ENCODE measurements around the gene CDK2AP2. TPM values are rescaled to one million over a fixed set of nuclear protein-coding genes. Genes with fewer than 3 reads are reported as not detected.

Gene CDK2AP2
- total and polyA plus RNA-seq, 2 of the 8 experiments (the other 6 are each of a cell fraction or from before 2014, with no cell fraction given) = 49.6 to 65.1 TPM

- TF ChIP-seq SUZ12 (IDR thresholded peaks at IDR 0.05; ENCODE audit: low read length) = no peak
- no peak for TF ChIP-seq CHD1 (IDR thresholded peaks at IDR 0.05; ENCODE audit: low read depth, low read length)
- no peak for TF ChIP-seq ASH2L (IDR thresholded peaks at IDR 0.05; ENCODE audit: low read length)
- no peak for TF ChIP-seq MAFK (IDR thresholded peaks at IDR 0.05; ENCODE audit: low read depth, low read length)
- 0 out of 2 replicates have a peak, but pooled peaks have one; percentile 6 for TF ChIP-seq ATF3 (IDR thresholded peaks at IDR 0.05; ENCODE audit: insufficient read depth, low read depth, low read length)
- TF ChIP-seq BCL11A (IDR thresholded peaks at IDR 0.05; ENCODE audit: low read depth in 2 of 2, low read length in 2 of 2) = no peak
- no peak for TF ChIP-seq CBX8 (IDR thresholded peaks at IDR 0.05; ENCODE audit: borderline replicate concordance, low read depth, low read length)
- peak; percentile 15 for TF ChIP-seq NANOG (IDR thresholded peaks at IDR 0.05; ENCODE audit: insufficient read depth, low read depth, low read length, poor library complexity, severe bottlenecking)
- TF ChIP-seq KDM5A (IDR thresholded peaks at IDR 0.05; ENCODE audit: low read length) = no peak
- TF ChIP-seq GTF2F1 (IDR thresholded peaks at IDR 0.05; ENCODE audit: borderline replicate concordance, low read depth, low read length) = no peak
- peak; percentile 43 for TF ChIP-seq KDM4A (IDR thresholded peaks at IDR 0.05; ENCODE audit: low read depth, low read length, severe bottlenecking)
- TF ChIP-seq E2F6 (IDR thresholded peaks at IDR 0.05) = peak; percentile 17; the same call in 1 of the 2 replicates
- 0 out of 2 replicates have a peak, but pooled peaks have one; percentile 4 for TF ChIP-seq MAX (IDR thresholded peaks at IDR 0.05)
- peak; percentile 42; the same call in 1 of the 2 replicates for TF ChIP-seq POLR2AphosphoS5 (IDR thresholded peaks at IDR 0.05; ENCODE audit: low read depth, low read length)
- TF ChIP-seq SP4 (IDR thresholded peaks at IDR 0.05; ENCODE audit: low read length) = no peak
- peak; percentile 48; the same call in 1 of the 2 replicates for TF ChIP-seq TAF1 (IDR thresholded peaks at IDR 0.05; ENCODE audit: low read depth, low read length)
- TF ChIP-seq GABPA (IDR thresholded peaks at IDR 0.05; ENCODE audit: borderline replicate concordance, insufficient read depth, low read length) = no peak
- TF ChIP-seq HDAC2 (IDR thresholded peaks at IDR 0.05; ENCODE audit: borderline replicate concordance in 1 of 2, low read depth in 2 of 2, low read length in 2 of 2) = peak in 1 of 2 experiments; percentile 86; a peak in 2 of 4 replicates
- peak; percentile 21; the same call in 1 of the 2 replicates for TF ChIP-seq ATF2 (IDR thresholded peaks at IDR 0.05; ENCODE audit: low read length)
- peak; percentile 98 for TF ChIP-seq KDM1A (IDR thresholded peaks at IDR 0.05; ENCODE audit: borderline replicate concordance, low read length)
- TF ChIP-seq JUN (IDR thresholded peaks at IDR 0.05; ENCODE audit: low read depth, low read length) = no peak
These were observed at the start of gene CDK2AP2 (continued) for GRCh38 chr11:67507864-67508485.
